GM19238 (cell line): Measurements from ENCODE around the gene LDLRAD4.
A peak's percentile ranks its signal among the peaks of the same experiment; 100 is the strongest.

Source experiments
- DNase-seq: peaks from one replicate; pipeline ENCODE4 v3.0.0; 2011; ENCODE audit warnings: low spot score; ENCODE audit not compliant: insufficient read length

LDLRAD4 gene

DNA sequence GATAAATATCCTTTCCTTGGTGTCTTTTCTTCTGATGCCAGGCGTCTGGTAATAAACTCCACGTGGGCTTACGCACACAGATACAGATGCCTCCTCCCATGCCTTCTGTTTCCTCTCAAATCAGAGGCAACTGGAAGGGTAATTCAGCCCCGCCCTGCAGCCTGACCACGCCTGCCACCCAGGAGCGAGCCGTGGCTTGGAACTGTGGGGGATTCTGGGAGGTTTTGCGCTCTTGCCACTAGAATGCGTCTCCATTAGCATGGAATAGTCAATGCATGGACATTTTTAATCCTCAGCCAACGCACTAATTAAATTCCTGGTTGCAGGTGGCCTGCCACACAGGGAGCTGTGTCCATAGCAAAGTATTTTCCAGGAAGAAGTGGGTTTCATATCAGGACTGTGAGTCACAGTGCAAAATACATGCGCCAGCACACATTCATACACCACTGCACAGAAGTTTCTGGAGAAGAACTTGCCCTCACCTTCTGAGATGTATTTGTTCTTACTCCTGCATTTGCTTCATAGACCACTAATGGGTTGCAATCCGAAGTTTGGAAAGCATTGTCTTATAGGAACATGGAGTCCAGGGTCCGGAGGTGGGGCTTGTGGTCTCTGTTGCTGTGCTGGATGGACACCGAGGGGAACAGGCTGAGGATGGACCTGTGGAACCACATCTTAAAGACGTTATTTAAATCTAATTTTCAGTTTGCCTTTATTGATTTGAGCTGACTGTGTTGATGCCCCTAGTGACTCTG lies 151.4 kb downstream of the LDLRAD4 start:
- DNase-seq, result no peak

DNA sequence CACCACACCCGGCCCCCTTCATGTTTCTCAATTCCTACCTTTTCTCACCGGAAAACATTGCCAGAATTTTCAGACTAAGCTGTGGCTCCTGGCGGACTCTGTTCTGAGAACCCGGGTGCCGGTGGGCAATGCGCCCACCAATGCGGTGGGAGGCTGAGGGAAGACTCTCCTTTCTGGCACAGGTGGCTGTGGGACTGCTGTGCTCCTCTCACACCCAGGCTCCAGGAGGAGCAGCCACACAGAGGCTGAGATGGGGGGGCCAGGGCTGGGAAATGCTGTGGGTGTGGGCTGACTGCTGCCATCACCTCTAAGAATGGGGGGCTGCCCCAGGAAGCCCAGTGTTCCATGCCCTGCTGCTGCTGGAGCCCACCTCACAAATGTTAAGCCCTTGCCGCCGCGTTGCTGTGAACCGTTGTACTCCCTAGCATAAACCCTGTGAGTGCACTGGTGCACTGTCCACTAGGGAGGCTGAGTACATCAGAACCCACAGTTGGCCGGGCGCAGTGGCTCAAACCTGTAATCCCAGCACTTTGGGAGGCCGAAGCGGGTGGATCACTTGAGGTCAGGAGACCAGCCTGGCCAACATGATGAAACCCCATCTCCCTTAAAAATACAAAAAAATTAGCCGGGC lies 152.6 kb downstream of the LDLRAD4 start:
- DNase-seq, result no peak

DNA sequence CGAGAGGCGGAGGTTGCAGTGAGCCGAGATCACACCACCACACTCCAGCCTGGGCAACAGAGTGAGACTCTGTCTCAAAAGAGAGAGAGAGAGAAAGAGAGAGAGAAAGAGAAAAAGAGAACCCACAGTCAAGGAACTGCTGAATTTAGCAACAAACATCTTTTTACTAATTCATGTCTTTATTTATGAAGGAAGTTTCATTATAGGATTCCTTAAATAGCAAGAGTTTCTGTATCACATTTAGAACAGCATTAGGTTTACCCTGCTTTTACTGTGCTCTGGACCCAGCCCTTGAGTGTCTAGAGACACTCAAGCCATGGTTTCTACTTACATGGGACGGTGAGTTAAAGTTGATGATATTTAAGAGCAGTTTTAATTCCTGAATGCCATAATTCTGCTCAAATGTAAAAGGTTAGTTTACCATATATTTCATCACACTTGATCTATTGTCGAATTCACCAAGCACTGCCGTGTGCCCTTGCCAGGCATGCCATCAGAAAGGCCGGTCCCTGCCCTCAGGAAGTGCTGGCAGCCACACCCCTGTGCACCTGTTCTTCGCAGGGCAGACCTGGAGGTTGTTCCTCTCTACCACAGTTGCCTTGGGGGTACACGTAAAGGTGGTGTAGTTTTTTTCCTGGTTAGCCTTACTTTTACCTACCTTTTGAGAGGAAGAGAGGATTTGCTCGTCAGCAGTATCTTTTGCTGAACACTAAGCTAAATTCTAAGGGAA lies 153.3 kb downstream of the LDLRAD4 start:
- no peak for DNase-seq

DNA sequence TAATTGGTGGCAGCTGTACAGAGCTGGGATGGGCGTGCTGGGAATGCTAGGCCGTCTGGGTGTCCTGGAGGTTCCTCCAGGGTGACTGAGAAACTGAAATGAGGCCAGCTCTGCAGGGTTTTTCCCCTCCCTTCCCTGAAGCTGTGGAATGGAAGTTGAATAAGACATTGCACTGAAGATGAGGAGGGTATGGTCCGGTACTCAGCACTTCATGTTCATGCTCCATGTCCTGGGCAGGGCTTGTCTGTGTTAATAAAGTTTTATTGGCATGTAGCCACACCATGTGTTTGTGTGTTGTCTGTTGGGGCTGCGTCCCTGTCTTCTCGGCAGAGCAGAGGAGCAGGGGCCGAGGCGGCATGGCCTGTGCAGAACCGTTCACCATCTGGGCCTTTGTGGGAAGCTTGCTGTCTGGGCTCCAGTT lies 154.0 kb downstream of the LDLRAD4 start:
- no peak for DNase-seq

DNA sequence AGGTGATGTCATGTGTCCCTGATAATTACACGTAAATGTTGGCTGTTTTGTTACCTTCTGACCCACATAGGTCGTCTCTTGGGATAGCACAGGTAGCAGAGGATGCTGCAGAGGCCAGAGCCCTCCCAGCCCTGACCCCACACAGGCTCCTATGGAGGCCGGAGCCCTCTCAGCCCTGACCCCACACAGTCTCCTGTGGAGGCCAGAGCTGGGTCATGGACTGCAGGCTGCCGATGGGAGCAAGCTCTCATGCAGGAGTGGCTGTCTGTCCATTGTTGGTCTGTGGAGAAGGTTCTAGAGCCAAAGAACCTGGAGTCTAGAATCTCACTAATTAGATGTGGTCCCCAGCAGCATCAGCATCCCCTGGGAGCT lies 155.5 kb downstream of the LDLRAD4 start:
- no peak for DNase-seq

DNA sequence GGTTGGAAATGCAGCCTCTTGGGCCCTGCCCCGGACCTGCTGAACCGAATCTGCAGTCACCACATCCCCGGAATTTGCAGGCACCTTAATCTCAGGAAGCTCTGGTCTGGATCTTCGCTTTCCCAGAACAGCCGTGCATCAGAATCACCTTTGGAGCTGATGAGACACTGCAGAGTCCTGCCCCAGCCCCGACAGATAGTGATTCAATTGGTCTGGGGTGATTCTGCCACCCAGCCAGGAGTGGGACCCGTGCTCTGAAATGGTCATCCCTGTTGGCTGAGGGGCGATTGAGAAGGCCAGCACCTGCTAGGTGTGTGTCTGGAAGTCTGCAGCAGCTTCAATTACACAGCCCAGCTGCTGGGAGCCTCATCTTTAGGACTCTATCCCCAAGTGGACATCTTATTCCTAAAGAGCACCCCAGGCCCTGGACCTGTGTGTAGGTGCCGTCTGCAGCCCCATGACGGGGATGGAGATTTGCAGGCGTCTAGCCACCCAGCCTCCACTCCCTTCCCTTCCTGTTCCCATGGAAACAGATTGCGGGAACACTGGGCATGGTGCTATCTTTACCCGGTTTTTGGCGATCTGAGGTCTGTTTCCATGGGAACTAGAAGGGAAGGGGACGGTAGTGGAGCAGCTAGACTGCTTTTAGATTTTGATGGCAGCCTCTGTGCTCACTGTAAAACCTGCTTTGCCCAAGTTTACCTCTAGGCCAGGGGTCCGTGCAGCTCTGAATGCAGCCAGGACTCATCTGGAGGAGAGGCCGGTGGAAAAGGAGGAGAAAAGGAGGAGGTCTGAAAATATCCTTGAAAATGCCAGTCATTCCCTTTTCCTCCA lies 156.1 kb downstream of the LDLRAD4 start:
- DNase-seq, result no peak

DNA sequence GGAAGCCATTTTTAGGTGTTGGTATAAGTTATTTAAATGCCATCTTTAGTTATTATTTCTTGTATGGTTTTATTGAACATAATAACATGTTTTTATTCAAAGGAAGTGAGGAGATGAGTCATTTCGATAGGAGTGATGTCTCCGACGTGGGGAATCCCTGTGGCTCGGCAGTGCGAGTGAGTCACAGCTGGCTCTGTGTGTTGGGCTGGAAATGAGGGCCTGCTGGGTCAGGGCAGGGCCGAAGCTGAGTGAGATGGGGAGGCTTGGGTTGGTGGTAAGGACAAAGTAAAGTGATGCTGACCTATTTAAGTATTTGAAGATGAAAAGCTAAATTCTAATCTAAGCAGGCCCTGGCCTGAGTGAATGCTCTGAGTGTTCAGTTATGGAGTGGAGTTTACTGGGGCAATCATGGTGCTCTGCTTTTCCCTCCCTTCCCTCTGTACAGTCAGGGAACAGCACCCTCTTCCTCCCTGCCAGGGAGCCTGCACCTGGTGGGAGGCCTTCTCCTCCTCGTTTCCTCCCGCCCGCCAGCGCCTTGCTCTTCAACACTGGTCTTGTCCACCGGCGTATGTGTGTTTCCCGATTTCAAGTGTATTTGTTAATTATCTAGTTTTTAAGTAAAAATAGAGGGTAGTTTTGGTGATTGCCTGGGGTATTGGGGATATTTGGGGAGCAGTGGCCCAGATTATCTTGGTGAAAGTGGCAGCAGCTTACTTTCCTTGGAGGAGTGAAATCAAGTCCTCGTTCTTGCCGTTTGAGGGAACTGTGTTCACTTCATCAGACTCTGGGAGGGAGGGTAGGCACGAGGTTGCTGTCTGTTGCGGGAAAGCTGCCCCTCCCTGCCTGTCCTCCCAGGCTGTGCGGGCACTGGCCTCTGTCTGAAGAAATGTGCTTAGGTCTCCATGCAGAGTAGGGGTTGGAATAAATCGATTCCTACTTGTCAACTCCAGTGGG lies 157.0 kb downstream of the LDLRAD4 start:
- peak; percentile 69 for DNase-seq

DNA sequence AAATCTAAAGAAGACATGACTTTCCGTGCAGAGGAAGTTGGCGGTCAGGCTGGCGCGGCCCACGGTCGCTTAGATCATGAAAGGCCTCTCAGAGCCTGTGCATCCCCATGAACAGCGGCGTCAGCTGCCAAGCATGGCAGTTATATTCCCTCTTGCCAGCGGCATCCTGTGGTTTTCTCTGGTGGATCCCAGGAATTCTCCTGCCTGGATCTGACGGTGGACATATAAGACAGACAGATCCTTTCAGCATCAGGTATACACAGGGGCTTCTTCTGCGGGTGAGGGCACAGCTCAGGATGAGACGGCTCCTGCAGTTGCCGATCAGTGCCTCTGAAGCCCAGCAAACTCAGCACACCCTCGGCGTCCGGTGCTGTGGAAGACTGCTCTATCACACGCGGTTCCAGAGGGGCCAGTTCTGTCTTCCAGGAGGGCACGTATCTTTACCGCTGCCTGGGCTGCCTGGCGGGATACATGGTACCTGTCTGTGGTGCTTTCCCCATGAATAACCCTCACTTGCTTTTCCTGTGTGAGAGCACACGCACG lies 157.8 kb downstream of the LDLRAD4 start:
- no peak for DNase-seq

DNA sequence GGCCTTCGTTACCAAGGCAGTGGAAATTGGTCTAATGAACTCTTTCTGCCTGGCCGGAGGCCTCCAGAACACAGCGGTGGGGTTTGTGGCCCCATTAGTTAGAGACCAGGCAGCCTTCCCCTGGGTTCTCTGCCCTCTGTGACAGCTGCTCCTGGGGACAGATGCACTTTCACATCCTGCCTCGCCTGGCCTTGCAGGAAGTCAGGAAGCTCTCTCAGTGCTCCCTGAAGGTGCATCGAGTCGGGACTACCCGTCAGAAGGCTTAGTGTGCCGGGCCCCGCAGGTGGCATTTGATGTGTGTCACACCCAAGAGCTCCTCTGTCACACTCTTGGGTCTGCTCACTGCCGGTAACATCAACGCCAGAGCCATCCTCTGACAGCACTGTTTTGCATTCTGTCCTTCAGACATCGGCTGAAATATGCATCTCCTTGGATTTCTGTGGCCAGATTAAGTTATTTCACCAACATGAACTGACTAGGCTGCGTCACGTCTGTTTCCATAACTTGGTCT lies 158.3 kb downstream of the LDLRAD4 start:
- DNase-seq, result no peak

DNA sequence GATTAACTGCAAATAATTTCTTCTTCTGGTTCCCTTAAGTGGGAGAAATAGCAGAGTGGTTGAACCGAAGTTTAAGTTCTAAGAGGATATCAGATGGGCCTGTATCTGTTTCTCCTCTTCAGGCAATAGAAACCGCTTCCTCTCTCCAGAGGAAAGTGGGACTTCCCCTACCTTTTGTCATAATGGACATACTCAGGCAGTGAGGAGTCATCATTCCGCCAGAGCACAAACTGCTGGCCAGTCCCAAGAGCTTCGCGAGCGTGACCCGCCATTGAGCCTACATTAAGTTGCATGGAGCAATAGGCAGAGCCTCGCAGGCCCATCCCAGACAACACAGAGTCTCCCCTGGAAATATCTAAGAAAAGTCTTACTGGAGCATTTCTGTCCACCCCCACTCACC lies 158.9 kb downstream of the LDLRAD4 start:
- DNase-seq, result no peak

DNA sequence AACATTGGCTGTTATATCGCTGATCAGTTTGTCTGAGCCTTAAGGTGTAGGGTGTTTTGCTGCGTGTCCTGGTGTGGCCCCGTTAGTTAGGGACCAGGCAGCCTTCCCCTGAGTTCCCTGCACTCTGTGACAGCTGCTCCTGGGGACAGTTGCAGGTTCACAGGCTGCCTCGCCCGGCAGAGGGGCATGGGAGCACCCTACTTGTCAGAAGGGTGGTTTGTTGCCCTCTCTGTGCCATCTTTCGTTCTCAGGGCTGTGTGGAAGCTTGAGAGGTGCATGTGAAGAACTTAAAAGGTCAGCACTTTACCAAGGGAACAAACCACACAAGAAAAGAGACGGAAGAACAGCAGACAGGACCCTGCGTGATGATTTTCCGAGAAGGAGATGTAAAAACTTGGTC lies 159.6 kb downstream of the LDLRAD4 start:
- no peak for DNase-seq

DNA sequence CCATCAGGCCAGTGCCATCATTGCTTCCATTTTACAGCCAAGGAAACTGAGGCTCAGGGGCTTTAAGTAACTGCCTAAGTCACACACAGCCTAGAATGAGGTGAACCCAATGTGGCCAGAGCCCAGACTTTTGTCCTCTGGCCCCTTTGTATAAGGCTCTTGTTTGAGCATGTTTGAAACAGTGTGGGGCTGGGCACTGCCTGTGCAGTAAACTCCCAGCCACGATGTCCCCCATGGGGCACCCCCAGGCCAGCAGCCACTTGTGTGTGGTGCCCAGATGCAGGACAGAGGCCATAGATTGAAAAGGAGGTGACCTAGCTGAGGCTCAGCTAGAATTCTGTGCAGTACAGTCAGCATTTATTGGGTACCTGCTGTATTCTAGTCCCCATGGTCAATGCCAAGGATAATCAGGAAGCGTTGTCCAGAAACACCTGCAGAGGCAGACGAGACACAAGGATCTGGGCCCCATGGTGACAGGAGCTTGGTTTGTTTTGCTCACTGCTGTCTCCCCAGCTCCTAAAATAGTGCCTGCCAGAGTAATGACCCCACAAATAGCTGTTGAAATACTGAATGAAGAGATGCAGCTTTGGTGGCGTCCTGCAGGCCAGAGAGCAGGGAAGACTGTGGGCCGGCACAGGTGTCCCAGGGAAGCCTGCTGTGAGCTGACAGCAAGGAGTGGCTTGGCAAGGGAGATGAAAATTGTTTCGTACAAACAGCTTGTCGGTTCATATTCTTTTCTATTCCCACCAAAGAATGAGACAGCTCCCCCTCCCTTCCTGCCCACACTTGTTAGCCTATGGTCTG lies 160.7 kb downstream of the LDLRAD4 start:
- no peak for DNase-seq

DNA sequence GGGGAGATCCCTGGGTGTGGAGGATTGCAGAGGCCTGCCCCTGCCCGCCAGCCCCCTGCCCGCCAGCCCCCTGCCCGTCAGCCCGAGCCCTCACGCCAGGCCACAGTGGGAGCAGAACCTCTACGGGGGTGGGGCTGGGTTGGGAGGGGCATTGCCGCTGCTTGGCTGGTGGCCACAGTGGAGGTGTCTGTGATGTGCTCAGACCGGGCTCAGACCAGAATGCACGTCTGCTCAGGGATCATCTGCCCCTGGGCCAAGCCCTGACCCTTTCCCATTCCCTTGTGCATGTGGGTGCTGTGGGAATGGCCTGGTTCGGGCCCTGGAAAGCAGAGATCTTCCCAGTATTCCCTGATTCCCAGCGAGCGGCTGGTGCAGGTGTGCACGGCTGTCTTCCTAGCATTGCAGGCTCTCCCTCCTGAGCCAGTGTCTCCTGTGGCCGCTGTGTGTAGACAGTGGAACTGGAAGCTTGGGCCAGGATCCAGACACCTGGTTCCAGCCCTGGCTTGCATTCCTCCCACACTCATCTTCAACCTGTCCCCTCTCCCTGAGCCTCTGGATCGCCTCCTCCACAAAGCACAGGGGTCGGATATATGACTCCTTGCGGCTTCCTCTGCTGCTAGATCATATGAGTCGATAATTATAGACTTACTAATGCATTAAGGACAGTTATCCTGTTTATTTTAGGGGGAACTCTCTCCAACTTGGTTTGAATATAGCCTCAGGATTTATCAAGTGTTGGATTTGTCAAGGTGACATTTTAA lies 161.6 kb downstream of the LDLRAD4 start:
- DNase-seq, result no peak

DNA sequence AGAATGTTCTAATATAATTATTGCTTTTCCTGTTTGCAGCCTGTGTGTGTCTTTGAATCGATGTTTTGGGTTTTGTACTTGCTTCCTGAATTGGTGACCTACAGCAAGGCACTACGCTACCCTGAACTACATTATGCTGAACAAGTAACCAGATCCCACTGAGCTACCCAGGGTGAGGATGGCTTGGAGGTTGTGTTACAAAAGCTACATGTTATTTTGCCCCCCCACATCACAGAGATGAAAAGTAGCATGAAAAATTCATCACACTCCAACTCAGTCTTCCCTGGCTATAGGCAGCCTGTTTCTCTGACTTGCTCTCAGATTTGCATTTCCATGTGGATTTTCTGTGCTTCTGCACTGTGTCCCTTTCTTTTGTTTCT lies 162.1 kb downstream of the LDLRAD4 start:
- no peak for DNase-seq

DNA sequence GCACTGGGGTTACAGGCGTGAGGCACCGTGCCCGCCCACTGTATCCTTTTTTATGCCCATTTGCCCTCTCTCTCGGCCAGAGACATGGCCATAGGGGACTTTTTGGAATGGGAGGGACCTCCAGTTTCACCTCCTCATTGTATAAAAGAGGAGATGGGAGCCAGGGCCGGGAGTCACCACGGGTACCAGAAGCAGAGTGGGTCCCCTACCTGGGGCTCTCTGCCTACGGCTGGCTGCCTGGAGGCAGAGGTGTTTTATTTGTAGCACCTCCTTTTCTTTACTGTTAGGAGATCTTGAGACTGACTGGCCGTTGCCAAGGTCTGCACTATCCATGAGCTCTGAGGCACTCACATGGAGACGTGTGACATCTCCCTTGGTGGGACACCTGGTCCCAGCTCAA lies 162.8 kb downstream of the LDLRAD4 start:
- DNase-seq, result no peak

DNA sequence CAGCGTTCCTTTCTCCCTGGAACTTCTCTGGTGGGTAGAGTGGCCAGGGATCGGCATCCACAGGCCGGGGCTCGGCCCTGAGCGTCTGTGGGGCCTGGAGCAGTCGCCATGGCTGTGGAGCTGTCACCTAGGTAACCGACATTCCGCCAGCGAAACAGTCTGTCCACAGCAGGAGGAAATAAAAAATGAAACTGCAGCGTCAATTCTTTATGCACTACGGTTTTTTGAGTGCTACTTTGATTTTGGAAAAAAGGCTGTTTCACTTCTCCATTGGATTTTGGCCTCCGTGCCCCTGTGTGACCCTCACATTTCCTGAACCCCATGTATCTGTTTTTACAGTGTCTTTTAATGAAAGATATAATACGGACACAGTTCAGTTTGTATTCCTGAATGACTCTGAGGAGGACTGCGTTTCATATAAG lies 163.4 kb downstream of the LDLRAD4 start:
- DNase-seq, result peak; percentile 47

DNA sequence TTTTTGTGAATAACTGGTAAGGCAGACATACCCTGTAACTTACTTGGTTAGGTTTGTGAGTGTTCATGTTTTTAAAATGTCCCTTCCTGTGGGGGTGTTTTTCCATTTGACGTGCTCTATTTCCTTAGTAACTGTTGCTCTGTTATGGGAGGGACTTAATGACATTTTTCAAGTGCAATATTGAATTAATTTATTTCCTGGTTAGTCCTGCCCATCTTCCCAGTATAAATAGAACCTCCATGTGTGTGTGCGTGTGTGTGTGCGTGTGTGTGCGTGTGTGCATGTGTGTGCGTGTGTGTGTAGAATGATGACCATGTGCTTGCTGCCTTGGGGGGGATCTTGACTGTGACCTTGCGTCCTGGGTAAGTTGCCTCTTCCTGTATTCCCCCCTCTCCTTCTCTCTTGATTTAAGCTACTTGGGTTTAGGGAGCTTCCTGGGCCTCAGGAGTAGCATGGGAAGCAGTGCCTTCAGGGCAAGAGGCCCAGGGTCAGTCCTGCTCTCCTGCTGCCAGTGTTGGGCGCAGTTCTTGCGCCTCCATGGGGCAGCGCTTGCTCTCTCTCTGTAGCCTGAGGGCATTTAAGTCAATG lies 163.9 kb downstream of the LDLRAD4 start:
- DNase-seq, result no peak
